ENCODE measurements around the gene STK32B.

STK32B gene

DNA sequence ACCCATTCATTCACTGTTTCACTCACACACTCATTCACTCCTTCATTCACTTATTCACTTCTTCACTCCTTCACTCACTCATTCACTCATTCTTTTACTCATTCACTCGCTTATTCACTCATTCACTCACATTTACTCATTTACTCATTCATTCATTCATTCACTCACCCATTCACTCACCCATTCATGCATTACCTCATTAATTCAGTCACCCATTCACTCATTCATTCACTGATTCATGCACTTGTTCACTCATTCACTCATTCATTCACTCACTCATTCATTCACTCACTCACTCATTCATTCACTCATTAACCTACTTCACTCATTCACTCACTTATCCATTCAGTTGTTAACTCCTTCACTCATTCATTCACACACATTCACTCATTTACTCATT, 70.8 kb downstream of the STK32B start:
- no peak for DNase-seq (ENCODE audit: low read depth in 1 of 2, low spot score in 1 of 2)

GRCh38 chr4:5124876-5125275, 73.6 kb downstream of the STK32B start:
- no peak for DNase-seq (ENCODE audit: low read depth in 1 of 2, low spot score in 1 of 2)

- no peak for DNase-seq (ENCODE audit: low read depth in 1 of 2, low spot score in 1 of 2)
Measured at GRCh38 chr4:5125321-5125720, 74.0 kb downstream of the STK32B start.

DNA sequence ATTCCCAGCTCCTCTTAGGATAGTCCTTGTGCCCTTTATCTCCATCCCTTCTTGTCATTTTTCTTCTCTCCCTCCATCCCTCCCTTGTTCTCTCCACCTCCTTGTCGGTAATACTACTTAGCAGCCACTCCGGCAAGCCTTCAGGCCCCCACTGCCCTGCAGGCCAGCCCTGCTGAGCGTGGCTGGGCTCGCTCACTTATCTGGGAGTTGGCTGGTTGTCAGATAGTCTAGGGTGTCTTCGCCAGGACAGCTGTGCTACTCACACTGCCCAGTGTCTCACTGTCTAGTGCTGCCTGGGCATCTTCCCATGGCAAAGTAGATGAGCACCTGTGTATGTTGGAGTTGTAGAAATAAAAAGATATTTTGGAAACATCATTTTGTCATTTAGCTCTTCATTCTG, 75.0 kb downstream of the STK32B start:
- no peak for DNase-seq (ENCODE audit: low read depth in 1 of 2, low spot score in 1 of 2)

DNA sequence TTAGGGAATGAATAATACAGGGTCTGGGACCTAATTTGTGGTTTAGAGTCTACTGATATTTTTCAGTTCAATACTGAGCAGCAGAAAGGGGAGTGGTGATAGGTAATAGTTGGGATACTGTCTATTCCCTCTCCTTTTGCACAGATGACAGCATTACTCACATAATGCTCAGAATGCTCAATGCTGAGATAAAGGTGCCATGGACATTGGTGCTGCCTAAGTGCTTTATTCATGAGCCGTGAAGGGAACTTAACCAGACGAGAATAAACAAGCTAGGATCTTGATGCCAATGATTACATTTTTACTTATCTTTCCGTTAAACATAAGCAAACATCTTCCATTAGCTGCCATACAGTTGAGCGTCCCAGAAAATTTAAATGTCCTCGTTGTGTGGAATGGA, 75.6 kb downstream of the STK32B start:
- DNase-seq (ENCODE audit: low read depth in 1 of 2, low spot score in 1 of 2): no peak

DNA sequence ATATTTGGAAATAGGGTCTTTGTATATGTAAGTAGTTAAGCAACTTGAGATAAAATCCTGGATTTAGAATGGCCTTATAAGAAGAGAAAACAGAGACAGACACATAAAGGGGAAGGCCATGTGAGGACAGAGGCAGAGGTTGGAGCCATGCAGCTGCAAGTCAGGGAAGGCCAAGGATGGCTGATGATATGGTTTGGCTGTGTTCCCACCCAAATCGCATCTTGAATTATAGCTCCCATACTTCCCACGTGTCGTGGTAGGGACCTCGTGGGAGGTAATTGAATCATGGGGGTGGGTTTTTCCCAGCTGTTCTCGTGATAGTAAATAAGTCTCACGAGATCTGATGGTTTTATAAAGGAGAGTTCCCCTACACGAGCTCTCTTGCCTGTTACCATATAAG, 76.3 kb downstream of the STK32B start:
- no peak for DNase-seq (ENCODE audit: low read depth in 1 of 2, low spot score in 1 of 2)

DNA sequence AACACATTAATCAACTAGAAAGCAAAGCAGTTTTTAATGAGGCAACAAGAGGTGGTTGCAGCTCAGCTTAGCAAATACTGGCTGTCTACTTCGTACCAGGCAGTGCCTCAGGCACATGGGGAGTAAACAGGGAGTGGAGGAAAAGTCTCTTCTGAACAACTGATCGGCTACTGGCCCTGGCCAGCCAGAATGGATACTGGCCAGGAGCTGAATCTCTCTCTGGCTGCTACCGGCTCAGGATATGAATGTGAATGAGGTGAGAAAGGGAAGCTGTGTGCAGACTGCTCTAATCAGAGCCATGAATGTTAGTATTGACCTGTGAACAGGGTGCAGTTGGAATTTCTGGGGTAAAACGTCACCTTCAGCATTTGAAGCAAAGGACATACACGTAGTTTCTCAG, 77.3 kb downstream of the STK32B start:
- no peak for DNase-seq (ENCODE audit: low read depth in 1 of 2, low spot score in 1 of 2)

GRCh38 chr4:5133201-5133600, 81.9 kb downstream of the STK32B start:
- no peak for DNase-seq (ENCODE audit: low read depth in 1 of 2, low spot score in 1 of 2)

DNA sequence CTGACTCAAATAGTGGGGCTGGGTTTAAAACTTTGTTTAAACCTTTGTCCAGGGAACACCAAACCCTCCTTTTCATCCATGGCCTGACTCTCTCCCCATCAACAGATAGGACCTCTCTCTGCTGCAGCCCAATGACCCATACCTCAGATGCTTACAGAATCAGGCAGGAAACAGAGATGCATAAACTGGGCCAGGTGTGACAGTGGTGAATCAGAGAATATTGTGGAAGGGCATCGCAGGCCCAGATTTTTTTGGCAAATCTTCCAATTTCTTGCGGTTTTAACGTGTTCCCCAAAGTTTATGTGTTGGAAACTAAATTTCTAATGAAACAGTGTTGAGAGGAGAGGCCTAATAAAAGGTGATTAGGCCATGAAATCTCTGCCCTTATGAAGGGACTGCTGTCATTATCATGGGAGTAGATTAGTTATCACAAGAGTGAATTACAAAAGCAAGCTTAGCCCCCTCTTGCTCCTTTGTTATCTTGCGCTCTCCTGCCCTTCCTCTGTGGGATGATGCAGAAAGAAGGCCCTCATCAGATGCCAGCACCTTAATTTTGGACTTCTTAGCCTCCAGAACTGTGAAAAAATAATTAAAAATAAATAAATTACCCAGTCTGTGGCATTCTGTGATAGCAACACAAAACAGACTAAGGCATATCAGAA, 82.8 kb downstream of the STK32B start:
- DNase-seq (ENCODE audit: low read depth in 1 of 2, low spot score in 1 of 2): no peak

GRCh38 chr4:5134620-5135019, 83.3 kb downstream of the STK32B start:
- no peak for DNase-seq (ENCODE audit: low read depth in 1 of 2, low spot score in 1 of 2)

DNA sequence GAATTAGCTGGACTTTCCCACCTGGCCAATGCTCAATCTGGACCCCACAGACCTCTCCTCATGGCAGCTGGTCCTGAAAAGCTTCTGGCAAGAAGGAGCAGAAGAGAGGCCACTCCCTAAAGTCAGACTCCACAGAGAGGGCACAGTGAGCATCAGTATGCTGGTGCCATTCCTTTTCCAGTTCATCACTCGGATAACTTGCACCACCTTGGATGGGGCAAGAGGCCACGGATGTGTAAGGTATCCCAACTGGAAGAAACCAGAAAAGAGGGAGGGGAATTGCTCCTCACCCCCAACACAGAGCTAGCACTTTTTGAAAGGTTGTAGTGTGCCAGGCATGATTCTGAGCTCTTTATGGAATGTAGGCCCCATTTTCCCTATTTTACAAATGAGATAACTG, 85.9 kb downstream of the STK32B start:
- DNase-seq (ENCODE audit: low read depth in 1 of 2, low spot score in 1 of 2): no peak

GRCh38 chr4:5137927-5138326, 86.6 kb downstream of the STK32B start:
- no peak for DNase-seq (ENCODE audit: low read depth in 1 of 2, low spot score in 1 of 2)

- no peak for DNase-seq (ENCODE audit: low read depth in 1 of 2, low spot score in 1 of 2)
Measured at GRCh38 chr4:5138389-5138788, 87.1 kb downstream of the STK32B start.

GRCh38 chr4:5139141-5139540, 87.9 kb downstream of the STK32B start:
- no peak for DNase-seq (ENCODE audit: low read depth in 1 of 2, low spot score in 1 of 2)

- no peak for DNase-seq (ENCODE audit: low read depth in 1 of 2, low spot score in 1 of 2)
Measured at GRCh38 chr4:5141802-5142201, 90.5 kb downstream of the STK32B start.

DNA sequence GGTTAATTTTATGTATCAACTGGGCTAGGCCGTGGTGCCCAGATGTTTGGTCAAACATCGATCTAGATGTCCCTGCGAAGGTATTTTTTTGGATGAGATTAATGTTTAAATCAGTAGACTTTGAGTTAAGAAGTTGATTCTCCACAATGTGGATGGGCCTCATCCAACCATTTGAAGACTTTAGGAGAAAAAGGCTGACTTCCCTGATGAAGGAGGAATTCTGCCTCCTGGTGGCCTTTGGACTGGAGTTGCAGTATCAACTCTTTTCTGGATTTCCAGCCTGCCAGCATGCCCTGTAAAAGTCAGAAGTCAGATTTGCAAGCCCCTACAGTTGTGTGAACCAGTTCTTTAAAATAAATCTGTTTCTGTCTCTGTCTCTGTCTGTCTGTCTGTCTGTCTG, 91.4 kb downstream of the STK32B start:
- DNase-seq (ENCODE audit: low read depth in 1 of 2, low spot score in 1 of 2): no peak

GRCh38 chr4:5143306-5143861, 92.1 kb downstream of the STK32B start:
- DNase-seq (ENCODE audit: low read depth in 1 of 2, low spot score in 1 of 2): no peak

- DNase-seq (ENCODE audit: low read depth in 1 of 2, low spot score in 1 of 2): no peak
Measured at GRCh38 chr4:5143940-5144339, 92.7 kb downstream of the STK32B start.

DNA sequence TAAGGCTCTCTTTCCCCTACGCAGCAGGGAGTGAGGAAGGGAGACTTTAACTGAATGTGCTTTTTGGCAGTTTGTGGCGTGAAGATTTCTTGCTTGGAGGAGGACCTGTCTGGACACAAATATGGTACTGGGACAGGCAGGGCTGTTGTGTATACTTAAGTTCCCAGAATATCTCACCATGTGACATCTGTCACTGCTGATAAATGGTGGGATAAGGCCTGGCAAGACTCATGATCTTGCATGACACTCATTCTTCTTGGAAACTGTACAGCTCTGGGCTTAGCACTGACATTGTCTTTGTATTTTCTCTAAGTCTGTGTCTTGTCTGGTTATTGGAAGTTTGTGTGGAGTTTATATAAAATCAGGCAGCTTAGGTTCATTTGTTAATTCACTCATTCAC, 93.1 kb downstream of the STK32B start:
- no peak for DNase-seq (ENCODE audit: low read depth in 1 of 2, low spot score in 1 of 2)

DNA sequence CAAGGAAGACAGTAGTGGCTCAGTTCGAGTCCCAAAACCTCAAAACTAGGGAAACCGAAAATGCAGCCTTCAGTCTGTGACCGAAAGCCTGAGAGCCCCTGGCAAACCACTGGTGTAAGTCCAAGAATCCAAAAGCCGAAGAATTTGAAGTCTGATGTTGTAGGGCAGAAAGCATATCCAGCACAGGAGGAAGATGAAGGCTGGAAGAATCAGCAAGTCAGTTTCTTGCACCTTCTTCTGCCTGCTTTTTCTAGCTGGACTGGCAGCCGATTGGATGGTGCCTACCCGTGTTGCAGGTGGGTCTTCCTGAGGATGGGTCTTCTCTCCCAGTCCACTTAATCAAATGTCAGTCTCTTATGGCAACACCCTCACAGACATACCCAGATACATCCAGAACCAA, 95.0 kb downstream of the STK32B start:
- DNase-seq (ENCODE audit: low read depth in 1 of 2, low spot score in 1 of 2): no peak

- DNase-seq (ENCODE audit: low read depth in 1 of 2, low spot score in 1 of 2): no peak
Measured at GRCh38 chr4:5152521-5152920, 101.2 kb downstream of the STK32B start.

DNA sequence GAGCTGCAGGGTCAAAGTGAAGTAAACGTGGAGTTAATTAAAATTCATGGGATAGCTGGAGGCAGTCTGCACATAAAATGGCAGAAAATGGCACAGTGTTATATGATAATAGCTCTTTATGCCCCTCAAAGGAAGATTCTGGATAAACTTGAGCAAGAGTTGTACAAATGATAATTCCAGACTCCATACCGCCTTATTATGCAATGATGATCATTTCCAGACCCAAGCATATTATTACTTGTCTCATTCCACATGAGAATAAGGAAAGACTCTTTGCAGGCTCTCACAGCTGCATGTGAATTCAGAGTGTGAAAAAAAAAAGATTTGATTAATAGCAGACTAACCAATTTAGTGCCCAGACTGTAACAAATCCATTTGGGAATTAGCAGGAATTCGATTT, 105.4 kb downstream of the STK32B start:
- no peak for DNase-seq (ENCODE audit: low read depth in 1 of 2, low spot score in 1 of 2)

All from activated T-helper 1 cell treated with anti-CD3 and anti-CD28 coated beads, Interleukin-2, amount 50 U/mL, for 16 hours (primary cell).